ENCODE data around the gene SURF2.
"Not testable (repeated sequence)": the region's sequence is repeated elsewhere in the genome, so short reads cannot be mapped to it uniquely, and the experiment has no call there.

SURF2 gene

DNA sequence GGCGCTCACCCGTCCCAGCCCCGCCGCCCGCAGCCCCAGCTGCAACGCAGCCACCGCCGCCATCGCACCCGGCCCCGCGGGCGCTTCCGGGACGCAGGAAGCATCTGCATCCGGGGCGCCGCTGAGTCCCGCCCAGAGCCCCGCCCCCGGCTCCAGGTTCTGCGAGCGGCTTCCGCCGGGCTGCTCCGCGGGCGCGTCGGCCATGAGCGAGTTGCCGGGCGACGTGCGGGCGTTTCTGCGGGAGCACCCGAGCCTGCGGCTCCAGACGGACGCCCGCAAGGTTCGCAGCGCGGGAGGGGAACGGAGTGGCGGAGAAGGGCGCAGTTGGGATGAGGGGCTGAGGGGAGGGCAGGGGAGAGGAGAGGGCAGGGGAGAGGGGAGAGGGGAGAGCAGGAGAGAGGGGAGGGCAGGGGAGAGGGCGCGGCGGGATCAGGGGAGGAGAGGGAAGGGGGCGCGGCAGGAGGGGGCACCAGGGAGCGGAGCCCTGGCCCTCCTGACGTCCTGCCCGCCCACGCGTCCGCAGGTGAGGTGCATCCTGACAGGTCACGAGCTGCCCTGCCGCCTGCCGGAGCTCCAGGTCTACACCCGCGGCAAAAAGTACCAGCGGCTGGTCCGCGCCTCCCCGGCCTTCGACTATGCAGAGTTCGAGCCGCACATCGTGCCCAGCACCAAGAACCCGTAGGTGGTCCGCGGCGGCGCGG lies at the start of gene SURF2, which contains the start of gene SURF1:
TSS of gene SURF2 (plus strand) at position 160 of the 701 bp plus-strand sequence. CDS start at position 203, 43 bp downstream.
TSS of gene SURF1 (minus strand) at position 97 of the 701 bp plus-strand sequence. CDS start at position 63, 34 bp downstream.
- no peak for DNase-seq (ENCODE audit: low read depth)

DNA sequence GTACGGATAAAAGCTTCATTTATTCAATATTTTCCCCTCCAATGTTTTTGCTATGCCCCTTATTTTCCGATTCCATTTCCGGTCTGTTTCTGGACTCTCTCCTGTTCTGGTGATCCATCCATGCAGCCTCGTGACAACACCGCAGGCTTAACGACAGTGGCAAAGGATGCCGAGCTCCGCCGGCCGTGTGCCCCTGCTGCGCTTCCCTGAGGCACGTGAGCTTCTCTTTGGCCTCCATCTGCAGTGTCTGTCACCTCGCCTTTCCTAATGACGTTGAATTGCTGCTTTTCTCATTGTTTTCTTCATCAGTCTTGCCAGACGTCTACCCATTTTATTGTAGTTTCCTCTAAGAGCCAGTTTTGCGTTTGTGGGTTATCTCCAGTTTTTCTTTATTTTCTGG lies 49.0 kb upstream of the SURF2 start:
- DNase-seq (ENCODE audit: low read depth): no peak

DNA sequence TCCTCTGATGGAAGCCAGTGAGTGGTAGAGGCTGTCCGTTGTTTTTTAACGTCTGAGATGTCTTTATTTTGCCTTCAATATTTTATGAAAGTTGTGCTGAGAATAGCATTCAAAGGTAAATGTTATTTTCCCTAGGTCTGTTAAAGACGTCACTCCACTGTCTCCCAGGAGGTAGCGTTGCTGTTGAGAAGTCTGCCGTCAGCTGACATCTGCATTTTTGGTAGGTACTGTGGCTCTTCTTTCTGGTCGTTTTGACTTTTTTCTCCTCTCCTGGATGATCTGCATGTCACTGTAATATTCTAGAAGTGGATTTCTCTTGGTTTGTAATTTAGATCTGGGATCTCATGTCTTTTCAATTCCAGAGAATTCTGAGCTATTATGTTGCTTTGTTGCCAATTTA lies 46.7 kb upstream of the SURF2 start:
- no peak for DNase-seq (ENCODE audit: low read depth)

DNA sequence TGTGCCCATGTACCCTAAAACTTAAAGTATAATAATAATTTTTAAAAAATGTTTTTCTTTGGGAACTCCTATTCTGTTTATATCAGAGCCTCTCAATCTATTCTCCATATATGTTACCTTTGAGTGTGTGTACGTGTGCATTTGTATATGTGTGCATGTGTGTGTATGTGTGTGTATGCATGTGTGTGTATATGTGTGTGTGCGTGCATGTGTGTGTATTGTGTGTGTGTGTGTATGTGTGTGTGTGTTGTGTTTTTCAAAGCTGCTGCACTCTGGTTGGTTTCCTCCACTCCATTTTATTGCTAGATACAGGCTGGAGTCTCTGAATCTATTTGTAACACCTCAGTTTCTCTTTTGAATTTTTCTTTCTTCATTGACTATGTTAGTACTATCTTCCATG lies 40.4 kb upstream of the SURF2 start:
- no peak for DNase-seq (ENCODE audit: low read depth)

DNA sequence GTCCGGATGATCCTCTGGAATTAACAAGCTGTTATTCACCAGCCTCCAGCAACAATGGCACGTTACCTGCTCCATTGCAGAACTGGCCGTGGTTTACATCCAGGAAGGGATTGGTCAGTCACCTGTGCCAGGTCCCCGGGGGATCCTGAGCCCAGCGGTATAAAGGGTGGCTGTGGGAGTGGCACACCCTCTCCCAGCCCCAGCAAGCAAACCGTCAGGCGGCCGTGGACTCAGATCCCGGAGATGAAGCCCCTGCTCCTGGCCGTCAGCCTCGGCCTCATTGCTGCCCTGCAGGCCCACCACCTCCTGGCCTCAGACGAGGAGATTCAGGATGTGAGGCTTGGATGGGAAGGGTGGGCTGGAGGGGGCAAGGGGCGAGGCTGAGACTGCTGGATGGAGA lies 38.8 kb upstream of the SURF2 start:
- not testable (repeated sequence) for DNase-seq (ENCODE audit: low read depth)

DNA sequence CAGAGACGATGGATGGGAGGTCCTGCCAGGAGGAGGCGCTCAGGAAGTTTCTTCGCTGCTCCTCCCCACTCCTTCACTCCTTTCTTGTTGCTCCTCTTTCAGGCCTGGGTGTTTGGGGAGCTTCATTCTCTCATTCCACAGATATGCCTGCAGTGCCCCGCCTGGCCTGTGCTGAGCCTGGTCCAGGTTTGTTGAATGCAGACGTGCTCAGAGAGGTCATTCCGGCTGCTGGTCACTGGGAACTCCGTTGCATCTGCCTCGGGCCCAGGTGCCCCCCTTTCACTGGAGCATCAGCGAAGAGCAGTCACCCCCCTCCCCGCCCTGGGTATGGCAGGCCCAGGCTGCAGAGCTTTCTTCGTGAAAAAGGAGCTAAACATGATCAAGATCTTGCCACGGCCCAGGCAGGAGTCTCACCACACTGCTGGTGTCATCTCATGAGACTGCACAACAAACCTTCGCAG lies 35.9 kb upstream of the SURF2 start:
- DNase-seq (ENCODE audit: low read depth): no peak

DNA sequence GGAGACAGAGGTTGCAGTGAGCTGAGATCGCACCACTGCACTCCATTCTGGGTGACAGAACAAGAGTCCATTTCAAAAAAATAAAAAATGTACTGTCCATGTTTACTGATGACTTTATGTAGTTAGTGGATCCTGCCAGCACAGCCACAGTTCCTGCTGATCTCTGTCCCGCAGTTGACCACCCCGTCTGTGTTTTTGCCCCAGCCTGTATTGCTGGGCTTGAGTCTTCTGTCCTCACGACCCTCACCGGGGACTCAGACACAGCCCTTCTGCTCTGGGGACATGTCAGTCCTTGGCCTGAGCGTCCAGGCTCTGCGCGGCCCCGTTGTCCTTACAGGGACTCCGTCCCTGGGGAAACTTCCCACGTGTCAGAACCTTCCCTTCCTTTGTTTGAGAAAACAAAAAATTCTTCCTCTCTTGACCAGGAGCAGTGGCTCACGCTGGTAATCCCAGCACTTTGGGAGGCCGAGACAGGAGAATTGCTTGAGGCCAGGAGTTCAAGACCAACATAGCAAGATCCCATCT lies 34.9 kb upstream of the SURF2 start:
- DNase-seq (ENCODE audit: low read depth): no peak

DNA sequence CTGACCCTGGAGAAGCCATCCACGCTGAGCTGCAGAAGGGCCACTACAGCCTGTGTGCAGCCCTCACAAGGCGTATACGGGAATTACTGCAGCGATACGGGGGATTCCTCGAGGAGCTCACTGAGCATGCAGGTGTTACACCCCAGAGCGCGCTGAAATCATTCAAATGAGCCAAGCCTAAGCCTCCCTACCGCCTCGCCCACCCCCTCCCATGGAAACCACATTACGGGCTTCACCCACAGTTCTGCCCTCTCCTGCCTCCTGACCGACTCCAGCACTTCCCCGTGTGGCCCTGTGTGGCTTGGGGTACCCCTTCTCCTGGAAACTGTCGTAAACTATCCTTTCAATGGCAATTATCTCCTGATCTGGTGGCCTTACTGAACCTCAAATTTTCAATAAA lies 33.6 kb upstream of the SURF2 start:
- no peak for DNase-seq (ENCODE audit: low read depth)

DNA sequence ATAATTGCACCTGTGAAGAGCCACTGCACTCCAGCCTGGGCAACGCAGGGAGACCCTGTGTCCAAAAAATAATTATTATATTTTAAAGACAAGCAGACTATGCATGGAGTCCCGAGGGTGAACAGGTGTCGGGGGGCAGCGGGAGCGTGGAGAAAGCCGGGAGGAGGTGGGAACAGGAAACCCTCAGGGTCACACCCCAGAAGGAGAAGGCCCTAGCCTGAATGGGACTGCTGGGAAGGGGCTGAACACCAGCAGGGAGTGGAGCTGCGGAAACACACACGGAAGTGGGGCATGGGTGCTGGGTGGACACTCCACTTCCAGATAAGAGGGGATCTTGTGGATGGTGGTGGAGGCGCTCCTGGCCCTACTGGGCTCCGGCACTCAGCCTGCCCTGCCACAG lies 33.1 kb upstream of the SURF2 start:
- no peak for DNase-seq (ENCODE audit: low read depth)

DNA sequence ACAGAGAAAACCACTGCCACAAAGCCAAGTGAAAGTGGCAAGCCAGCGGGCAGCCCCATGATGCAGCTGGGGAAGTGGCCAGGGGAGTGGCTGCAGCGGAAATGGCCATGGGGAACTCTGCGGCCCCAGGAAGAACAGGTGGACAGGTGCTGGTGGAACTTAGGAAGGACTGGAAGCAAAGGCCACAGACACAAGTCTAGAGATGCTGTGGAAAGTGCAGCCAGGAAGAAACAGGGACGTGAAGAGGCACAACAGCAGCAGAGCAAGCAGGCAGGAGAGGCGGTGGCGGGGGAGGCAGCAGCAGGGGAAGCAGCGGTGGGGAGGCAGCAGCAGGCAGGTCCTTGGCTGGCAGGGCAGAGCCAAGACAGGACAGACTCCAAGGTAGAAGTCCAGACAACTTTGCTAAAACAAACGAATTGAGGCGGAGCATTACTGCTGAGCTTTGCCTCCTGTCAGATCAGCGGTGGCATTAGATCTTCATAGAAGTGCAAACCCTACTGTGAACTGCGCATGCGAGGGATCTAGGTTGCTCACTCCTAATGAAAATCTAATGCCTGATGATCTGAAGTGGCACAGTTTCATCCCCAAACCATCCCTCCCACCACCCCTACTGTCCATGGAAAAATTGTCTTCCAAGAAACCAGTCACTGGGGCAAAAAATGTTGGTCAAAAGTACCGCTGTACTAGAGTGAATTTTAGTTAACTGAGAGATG lies 32.2 kb upstream of the SURF2 start:
- DNase-seq (ENCODE audit: low read depth): no peak

DNA sequence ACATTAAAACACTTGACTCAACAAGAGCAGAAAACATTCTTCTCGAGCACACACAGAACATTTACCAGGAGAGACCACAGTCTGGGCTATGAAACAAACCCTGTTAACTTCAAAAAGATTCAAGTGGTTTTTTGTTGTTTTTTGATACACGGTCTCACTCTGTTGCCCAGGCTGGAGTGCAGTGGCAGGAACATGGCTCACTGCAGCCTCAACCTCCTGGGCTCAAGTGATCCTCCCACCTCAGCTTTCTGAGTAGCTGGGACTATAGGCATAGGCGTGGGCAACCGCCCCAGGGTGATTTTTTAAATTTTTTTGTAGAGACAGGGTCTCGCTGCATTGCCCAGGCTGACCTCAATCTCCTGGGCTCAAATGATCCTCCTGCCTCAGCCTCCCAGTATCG lies 29.3 kb upstream of the SURF2 start:
- not testable (repeated sequence) for DNase-seq (ENCODE audit: low read depth)

DNA sequence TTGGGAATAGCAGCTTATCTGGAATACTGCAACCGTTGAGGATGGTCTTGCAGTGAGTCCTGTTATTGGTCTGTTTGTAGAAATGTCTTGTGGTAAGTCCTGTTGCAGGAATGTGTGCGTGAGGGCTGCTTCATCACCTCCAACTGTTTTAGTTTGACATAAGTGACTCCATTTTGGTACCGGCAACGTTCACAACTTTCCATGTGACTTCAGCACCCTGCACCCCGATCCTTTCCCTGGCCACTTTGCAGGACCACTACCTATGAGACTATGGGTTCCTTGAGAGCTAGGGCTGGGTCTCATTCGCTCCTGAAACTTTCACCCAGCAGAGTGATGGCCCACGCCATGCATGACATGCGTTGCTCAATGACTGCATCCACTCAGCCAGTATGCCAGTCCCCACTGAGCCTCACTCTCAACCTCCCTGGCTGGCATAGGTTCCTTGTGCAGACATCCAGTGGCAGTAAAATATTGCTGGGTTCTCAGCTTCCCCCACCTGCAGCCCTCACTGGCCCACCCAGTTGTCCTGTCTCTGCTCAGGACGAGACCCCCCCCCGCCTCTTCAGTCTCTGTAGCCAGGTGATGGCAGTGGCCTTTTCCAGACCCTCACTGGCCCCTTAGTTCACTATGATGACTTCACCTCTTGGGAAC lies 28.4 kb upstream of the SURF2 start:
- no peak for DNase-seq (ENCODE audit: low read depth)

DNA sequence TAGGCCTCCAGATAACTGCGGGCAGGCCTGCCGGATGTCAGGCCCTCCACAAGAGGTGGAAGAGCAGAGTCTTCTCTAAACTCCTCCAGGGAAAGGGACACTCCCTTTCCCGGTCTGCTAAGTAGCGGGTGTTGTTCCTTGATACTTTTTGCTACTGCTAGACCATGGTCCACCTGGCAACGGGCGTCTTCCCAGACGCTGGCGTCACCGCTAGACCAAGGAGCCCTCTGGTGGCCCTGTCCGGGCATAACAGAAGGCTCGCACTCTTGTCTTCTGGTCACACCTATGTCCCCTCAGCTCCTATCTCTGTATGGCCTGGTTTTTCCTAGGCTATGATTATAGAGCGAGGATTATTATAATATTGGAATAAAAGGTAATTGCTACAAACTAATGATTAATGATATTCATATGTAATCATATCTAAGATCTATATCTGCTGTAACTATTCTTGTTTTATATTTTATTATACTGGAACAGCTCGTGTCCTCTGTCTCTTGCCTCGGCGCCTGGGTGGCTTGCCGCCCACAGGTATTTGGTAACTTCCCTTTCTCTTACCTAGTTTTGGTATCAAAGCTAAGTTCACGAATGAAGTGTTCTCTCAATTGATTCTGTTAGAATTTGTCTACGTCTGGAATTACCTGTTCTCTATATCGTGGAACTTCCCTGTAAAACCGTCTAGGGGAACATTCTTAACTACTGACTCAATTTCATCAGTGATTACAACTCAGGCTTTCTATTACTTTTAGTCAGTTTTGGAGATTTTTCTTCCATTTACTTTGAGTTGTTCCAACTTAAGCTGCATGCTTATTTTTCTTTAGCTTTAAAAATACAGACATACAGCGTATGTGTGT lies 26.8 kb upstream of the SURF2 start:
- DNase-seq (ENCODE audit: low read depth): not testable (repeated sequence)

DNA sequence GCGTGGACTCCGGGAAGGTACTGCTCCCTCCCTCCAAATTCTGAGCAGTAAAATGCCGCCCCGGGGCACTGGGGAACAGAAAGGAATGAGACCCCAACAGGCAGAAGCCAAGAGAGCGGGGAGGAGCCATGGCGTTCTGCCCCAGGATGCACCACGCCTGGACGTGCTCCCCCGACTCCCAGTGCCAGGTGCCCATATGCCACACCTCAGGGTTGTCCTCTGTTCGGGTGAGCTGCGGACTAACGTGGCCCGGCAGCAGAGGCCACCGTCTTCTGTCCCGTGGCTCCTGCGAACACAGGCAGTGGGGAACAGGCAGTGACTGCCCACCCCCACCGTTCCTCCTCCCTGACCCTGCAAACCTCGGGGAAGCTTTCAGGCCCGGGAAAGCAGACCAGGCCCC lies 25.1 kb upstream of the SURF2 start:
- no peak for DNase-seq (ENCODE audit: low read depth)

DNA sequence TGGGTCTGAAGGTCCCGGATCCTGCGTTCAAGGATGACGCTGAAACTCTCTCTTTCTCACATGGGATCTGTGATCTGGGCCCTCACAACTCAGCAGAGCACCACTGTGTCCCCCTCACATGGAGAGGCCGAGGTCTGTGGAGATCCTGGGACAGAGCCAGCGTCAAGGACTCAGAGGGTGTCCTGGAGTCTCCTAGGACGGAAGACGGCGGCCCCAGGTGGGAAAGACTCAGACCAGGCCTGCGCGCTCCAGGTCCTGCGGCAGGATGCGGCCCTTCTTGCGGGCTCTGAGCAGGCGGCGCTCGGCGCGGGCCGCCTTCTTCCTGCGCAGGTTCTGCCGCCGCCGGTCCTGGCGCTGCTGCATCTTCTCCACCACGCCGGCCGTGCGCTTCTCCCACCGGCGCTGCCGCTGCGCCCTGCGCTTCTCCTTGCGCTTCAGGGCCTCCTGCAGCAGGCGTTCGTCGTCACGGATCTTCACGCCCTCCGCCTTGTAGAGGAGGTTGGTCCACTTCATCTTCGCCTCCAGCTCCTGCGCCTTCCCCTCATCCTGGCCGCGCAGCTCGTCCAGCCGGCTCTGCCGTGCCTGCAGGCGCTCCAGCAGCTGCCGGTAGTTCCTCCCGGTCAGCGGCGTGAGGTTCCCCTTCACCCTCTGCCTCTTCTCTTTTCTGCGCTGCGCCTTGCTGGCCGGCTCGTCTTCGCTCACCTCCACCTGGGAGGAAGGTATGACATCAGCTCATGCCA lies 24.5 kb upstream of the SURF2 start:
- DNase-seq (ENCODE audit: low read depth): no peak

DNA sequence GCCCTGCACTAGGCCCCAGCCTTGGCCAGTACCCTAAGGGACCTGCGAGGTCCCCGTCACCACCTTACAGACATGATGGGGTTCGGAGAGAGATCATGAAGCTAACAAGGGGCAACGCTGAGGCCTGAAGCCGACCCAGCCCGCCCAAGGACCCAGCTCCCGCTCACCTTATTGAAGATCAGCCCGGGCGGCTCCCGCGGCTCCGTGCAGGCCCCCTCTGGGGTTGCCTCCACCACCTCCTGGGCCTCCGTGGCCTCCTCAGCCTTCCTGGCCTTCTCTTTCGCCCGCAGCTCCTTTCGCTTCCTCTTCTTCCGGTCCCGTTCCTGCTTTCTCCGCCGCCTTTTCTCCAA lies 24.0 kb upstream of the SURF2 start:
- DNase-seq (ENCODE audit: low read depth): no peak

DNA sequence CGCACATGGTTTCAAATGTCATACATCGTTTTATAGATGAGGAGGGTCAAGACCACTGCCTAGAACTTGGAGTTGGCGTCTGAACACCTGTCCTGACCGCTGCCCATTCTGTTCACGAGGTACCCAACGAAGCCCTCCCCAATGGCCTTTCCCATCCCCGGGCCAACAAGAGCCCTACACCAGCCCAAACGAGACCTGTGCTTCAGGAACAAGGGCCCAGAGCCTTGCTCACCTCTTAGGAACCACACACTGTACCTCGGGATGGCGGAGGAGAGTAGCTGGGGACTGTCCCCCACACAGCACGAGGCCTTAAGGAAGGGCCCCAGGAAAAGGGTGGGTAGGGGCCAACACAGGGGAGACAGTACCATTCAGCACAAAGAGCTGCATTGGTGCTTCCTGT lies 23.3 kb upstream of the SURF2 start:
- DNase-seq (ENCODE audit: low read depth): no peak

DNA sequence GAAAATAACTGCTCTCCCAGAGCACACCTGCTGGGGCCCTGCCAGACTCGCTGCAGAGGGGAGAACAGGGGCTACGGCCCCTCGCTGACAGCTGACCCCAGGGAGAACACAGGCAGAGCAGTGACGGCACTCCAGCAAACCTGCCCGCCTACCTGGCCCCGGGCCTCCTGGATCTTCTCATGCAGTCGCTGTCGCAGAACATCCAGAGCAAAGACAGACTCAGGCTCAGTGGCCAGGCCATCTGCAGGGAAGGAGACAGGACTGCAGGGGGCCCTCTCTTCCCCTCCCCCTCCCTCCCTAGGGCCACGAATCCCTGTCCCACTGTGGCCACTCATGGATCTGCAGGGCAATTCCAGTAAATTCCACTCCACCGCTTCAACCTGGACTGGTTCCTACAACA lies 22.8 kb upstream of the SURF2 start:
- DNase-seq (ENCODE audit: low read depth): no peak

DNA sequence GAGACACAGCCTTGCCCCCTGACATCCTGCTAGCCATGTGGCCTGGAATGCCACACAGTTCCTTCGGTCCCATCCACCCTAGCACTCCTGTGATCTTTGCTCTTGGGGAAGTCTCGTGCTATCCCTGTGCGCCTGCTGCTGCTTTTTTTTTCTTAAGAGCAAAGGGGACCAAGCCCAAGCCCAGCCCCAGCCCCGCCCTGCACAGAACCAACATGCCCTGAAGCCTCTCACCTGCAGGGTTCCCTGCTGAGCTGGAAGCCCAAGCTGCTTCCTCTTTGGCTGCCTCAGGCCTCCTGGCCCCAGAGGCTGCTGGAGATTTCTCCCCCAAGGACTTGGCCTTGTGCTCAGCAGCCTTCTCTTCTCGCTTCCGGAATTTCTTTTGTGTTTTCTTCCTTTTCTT lies 22.2 kb upstream of the SURF2 start:
- DNase-seq (ENCODE audit: low read depth): no peak

DNA sequence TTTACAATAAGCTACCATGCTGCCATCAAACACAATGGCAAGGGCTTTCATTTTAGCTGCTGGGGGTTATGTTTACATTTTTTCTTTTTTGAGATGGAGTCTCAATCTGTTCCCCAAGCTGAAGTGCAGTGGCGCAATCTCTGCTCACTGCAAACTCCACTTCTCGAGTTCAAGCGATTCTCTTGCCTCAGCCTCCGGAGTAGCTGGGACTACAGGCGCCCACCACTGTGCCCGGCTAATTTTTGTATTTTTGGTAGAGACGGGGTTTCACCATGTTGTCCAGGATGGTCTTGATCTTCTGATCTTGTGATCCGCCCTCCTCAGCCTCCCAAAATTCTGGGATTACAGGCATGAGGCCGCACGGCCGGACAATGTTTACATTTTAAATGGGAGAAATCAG lies 21.5 kb upstream of the SURF2 start:
- DNase-seq (ENCODE audit: low read depth): not testable (repeated sequence)

Data from fibroblast of the conjunctiva (primary cell).